SU-DHL-6 (cell line): Measurements from ENCODE around the gene FYB1.

Experiments
- CTCF ChIP-seq: fragments of 200-600 bp; sonication (generic); IDR thresholded peaks from one replicate; pipeline ENCODE4 v1.5.1; 2017; ENCODE audit warnings: antibody characterized with exemption, mild to moderate bottlenecking, low read length, moderate library complexity; ENCODE audit not compliant: insufficient read depth, poor library complexity, severe bottlenecking
- EZH2phosphoT487 ChIP-seq: fragments of 200-600 bp; sonication (generic), shearing (Covaris generic); conservative IDR thresholded peaks from 2 replicates; pipeline ENCODE4 v1.6.1; 2018; ENCODE audit warnings: mild to moderate bottlenecking, antibody characterized with exemption, low read length, moderate library complexity, mixed read lengths

DNA sequence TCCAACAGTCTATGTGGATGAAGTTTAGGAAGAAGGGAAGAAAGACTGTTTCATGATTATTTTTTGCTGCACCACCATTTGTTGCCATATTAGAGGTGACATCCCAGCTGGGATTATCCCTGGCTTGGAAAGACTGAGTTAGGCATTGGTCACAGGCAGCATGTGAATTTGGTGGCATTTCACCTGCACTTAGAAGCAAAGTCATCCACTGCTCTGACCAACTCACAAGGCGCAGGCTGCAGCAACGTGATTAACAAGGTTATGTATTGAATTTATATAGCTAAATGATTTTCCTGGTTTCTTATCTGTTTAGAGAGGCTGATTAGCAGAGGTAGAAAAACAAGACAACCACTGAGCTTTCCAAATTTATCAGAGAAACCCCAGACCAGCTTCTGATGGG, 2.7 kb downstream of the FYB1 start:
- TF ChIP-seq CTCF: no peak
- TF ChIP-seq EZH2phosphoT487: no peak
